ENCODE data around the gene ZNF232. TPM values are rescaled to one million over a fixed set of nuclear protein-coding genes. Genes with fewer than 3 reads are reported as not detected.
"Not testable (repeated sequence)": the region's sequence is repeated elsewhere in the genome, so short reads cannot be mapped to it uniquely, and the experiment has no call there.

The ZNF232 gene
- polyA plus RNA-seq (ENCODE audit: insufficient read length in 3 of 3): 10 to 100 TPM; 21.1 to 25.2 (median 21.5) TPM

- DNase-seq (ENCODE audit: low read depth in 3 of 3, low spot score in 2 of 3): peak; percentile 84 to 91 (median 88)
Observed at GRCh38 chr17:5111402-5112204, at the start of gene ZNF232. ZNF232 (minus strand) TSS chr17:5111878; CDS start chr17:5111822, 56 bp downstream.

- not testable (repeated sequence) for DNase-seq (ENCODE audit: low read depth in 3 of 3, low spot score in 2 of 3)
Observed at GRCh38 chr17:5160702-5161101, 49.0 kb upstream of the ZNF232 start.

GRCh38 chr17:5146122-5146521 is 34.4 kb upstream of the ZNF232 start:
- DNase-seq (ENCODE audit: low read depth in 3 of 3, low spot score in 2 of 3): not testable (repeated sequence)

GRCh38 chr17:5142877-5143276 is 31.2 kb upstream of the ZNF232 start:
- DNase-seq (ENCODE audit: low read depth in 3 of 3, low spot score in 2 of 3): not testable (repeated sequence)

DNA sequence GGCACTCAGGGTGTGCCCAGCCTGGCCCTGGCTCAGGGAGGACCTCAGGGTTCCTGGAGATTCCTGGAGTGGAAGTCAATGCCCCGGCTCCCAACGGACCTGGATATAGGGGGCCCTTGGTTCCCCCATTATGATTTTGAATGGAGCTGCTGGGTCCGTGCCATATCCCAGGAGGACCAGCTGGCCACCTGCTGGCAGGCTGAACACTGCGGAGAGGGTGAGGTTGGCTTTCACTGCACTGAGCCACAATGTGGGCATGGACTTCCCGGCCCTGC is 27.7 kb upstream of the ZNF232 start:
- no peak for DNase-seq (ENCODE audit: low read depth in 3 of 3, low spot score in 2 of 3)

- DNase-seq (ENCODE audit: low read depth in 3 of 3, low spot score in 2 of 3): no peak
Observed at GRCh38 chr17:5138616-5139457, 27.2 kb upstream of the ZNF232 start.

GRCh38 chr17:5138198-5138544 is 26.5 kb upstream of the ZNF232 start:
- not testable (repeated sequence) for DNase-seq (ENCODE audit: low read depth in 3 of 3, low spot score in 2 of 3)

DNA sequence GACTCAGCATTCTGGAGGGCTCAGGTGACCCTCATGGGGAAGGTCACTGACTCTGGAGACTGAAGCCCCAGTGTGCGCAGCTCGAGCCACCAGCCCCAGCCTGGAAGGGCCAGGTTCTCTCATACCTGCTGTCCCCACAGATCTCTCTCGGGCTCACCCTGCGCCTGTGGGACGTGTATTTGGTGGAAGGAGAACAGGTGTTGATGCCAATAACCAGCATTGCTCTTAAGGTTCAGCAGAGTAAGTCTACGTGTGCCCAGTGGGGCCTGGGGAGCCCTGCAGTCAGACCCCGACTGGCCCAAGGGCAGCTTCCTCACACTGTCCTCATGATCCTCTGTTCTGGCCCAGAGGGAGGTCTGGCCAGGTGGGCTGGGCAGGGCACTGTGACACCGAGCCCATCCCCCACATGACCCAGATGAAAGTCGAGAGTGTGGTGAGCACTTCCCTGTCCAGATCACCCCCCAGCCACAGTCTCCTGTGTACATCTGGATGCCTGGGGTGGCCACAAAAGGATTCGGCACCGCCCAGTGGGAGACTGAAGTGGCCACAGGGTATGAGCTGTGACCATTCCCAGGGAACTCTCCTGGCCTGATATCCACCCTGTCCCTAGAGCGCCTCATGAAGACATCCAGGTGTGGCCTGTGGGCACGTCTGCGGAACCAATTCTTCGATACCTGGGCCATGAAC is 26.0 kb upstream of the ZNF232 start:
- not testable (repeated sequence) for DNase-seq (ENCODE audit: low read depth in 3 of 3, low spot score in 2 of 3)

DNA sequence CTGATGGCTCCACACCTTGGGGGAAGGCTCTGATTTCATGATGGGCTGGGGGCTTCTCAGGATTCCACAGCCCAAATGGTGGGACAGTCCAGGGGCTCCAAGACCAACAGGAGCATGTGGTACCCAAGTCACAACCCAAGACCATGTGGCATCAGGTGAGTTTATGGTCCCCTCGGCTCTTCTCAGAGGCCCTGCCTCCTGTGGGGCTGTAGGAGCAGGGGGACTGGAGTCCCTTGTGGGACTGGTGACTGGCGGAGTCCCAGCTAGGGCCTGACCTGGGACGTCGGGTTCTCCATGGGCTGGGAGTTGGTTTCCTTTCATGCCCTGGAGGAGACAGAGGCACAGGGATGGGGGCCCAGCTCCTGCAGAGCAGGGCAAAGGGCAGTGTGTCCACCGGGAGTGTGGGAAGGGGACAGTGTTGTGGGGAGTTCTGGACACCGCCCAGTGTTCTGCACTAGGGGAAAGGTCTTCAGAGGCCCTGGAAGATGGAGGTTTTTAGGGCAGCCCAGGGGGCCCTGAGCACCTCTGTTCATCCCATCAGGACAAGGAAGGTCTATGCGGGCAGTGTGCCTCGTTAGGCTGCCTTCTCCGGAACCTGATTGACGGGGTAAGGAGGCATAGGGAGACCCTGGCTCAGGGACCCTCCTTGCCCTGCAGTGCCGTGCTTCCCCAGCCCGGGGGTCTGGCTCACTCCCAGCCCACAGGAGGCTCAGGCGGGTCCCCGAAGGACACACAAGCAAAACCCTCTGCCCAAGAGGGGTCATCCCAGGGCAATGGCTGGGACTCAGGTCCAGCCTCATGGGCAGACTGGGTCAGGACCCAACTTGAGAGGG is 25.1 kb upstream of the ZNF232 start:
- DNase-seq (ENCODE audit: low read depth in 3 of 3, low spot score in 2 of 3): not testable (repeated sequence)

DNA sequence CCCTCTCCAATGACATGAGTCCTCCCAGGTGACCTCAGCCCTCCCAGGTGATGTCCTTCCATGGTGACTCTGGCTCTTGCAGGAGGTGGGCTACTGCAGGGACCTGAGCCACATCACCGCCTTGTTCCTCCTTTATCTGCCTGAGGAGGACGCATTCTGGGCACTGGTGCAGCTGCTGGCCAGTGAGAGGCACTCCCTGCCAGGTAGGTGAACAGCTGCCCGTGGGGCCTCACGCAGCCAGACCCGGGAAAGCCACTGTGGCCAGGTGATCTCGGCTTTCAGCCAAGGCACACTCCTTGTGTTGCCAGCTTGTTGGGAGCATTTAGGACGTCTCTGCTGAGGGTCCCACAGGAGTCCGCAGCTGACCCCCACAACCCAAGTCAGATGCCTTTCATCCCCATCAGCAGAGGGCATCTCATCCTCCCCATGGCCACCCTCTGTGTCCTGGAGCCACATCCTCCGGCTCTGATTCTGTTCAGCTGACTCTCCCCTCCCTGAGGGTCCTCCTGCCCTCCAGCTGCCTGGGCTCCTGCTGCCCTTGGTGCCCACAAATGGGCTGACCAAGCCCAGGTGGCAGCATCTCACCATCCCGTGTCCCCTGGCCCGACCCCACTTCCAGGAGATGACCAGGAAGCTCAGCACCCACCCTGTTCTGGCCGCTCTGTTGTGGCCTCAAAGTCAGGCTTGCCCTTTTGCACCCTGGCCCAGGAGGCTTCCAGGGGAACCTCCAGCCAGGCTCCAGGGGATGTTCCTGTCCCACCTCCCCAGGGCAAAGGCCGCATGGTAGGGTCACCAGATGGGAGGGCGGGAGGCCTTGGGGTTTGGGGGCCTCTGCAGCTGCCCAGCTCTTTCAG is 24.3 kb upstream of the ZNF232 start:
- DNase-seq (ENCODE audit: low read depth in 3 of 3, low spot score in 2 of 3): no peak

DNA sequence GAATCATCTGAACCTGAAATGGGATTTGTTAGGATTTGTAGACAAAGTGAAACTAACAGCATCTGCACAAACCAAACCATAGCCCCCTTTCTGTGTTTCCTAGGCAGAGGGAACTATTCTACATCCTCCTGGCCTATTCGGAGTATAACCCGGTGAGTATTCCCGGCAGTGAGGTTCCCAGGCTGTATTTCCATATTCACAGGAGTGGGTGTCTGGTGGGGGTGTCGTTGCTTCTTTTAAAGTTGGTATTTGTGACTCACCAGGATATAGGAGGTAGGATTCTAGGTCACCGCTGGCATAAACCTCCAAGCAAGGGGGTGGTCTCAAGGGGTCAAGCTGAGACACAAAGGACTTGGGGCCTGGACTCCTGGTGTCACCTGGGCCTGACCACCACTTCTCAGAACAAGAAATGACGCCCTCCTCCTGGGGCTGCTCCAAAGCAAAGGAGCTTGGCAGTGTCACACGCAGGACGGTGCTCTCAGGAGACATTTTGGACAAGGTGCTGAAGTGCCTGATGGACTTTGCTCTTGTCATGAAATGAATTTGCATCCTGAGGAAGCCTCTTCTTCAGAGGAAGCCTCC is 23.5 kb upstream of the ZNF232 start:
- DNase-seq (ENCODE audit: low read depth in 3 of 3, low spot score in 2 of 3): not testable (repeated sequence)

DNA sequence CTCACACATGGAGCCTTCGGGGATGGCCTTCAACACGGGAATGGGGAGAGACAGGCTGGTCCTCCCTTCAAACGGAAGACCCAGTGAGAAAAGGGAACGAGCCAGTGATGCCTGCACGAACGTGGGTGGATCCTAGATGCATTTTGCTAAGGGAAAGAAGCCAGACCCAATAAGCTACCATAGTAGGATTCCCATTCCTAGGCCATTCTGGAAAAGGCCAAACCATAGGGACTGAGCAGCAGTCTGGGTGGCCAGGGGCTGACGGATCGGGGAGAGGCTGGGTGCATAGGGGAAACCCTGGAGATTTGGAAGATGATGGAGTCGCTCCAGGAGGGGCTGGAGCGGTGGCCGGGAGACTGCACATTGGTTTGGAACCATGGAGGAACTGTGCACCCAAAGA is 22.9 kb upstream of the ZNF232 start:
- not testable (repeated sequence) for DNase-seq (ENCODE audit: low read depth in 3 of 3, low spot score in 2 of 3)

DNA sequence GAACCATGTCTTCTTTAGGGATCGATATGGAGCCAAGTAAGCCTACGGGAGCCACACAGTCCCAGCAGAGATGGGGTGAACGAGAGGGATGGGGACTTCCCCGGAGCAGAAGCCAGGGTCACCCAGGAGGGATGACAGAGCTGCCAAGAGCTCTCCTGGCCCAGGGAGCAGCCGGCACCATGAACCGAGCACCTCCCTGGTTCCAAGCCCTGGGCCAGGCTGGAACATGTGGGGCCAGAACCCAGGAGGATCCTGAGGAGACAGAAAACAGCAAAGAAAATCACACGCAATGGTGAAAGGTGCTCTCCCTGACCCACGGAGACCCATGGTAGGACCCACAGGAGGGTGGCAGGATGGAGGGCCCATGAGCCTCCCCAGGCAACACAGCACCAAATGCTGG is 22.3 kb upstream of the ZNF232 start:
- not testable (repeated sequence) for DNase-seq (ENCODE audit: low read depth in 3 of 3, low spot score in 2 of 3)

DNA sequence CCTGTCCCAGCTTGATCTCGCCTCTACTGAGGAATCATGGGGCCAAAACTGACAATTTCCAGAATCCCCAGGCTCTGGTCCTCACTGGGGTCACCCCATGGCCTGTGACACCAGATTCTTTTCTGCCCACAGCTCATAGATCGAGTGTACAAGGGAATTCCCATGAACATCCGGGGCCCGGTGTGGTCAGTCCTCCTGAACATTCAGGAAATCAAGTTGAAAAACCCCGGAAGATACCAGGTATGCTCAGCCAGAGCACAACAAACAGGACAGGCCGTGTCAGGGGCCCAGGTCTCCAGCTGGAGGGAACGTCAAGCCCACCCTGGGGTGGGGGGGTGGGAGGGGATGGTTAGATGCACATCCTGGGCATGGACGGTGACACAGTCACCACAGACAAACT is 21.6 kb upstream of the ZNF232 start:
- DNase-seq (ENCODE audit: low read depth in 3 of 3, low spot score in 2 of 3): no peak

DNA sequence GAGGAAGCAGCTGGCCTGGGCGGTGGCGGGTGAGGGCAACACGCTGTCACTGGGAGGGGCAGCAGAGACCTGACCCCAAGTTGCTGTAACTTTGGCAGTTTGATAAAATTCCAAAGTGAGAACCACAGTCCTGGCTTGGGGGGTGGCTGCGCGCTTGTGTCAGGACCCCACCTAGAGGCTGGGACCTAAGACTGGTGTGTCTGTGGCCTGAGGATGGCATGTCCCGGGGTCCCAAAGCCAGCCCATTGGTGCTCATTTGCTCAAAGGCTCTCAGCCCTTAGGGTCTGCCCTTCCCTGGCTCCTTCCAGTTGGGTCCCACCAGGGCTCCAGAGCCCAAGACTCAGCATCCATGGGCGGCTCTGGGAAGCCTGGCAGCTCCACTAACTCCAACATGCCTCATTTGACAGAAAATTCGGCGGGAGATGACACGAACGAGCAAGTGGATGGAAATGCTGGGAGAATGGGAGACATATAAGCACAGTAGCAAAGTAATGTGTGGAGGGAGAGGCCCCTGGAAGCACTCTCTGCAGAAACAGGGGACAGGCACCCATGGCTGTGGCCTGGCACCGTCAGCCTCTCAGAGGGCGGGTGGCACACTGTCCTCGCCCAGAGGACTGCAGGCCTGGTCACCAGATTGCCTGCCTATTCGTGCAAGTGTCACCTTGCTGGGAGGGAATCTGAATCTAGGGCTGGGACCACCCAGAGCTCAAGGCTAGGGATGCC is 21.0 kb upstream of the ZNF232 start:
- DNase-seq (ENCODE audit: low read depth in 3 of 3, low spot score in 2 of 3): not testable (repeated sequence)

DNA sequence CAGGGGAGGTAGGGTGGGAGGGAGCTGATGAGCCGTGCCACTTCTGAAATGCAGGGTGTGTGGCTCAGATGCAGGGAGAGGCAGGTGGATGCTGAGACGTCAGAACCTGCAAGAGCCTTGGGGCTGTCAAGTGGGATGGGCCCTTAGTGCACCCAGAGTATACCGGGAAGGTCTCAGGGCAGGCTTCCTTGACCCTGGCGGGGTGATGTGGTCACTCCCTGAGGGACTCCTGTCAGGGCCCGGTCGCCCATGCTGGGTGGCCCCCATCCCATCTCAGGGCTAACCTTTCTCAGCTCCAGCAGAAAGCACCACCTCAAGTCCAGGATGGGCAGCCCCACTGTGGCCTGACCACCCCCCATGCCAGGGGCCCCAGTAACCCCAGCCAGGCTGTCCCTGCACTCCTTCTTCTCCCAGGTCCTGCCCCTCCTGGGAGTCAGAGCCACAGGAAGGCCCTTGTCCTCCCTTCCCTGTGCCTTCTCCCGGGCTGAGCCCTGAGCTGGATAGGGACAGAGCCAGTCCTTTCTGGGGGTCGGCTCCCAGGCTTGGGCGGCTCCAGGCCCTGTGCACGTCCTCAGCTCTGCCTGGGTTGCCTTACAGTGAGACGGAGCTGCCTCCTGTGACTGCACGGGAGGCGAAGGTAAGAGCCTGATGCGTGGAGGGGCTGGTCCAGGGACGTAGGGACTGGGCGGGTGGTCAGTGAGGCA is 20.3 kb upstream of the ZNF232 start:
- DNase-seq (ENCODE audit: low read depth in 3 of 3, low spot score in 2 of 3): not testable (repeated sequence)

GRCh38 chr17:5131146-5131715 is 19.6 kb upstream of the ZNF232 start:
- DNase-seq (ENCODE audit: low read depth in 3 of 3, low spot score in 2 of 3): no peak

DNA sequence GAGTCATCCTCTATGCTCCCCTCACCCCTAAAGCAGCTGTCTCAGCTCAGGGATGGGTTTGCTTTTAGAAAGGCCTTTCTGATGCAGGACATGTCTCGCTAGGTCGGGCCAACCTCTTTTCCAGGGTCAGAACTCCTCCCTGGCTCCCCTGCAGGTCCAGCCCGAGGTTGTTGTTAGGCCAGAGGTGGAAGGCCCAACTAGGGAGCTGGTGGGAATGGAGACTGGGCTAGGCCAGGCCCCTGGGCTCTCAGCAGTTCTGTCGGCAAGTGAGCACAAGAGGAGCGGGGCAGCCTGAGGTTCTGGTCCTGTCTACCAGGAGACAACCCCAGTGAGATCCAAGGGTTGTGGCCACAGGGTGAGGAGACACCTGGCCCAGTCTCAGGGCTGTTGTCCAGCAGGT is 19.0 kb upstream of the ZNF232 start:
- DNase-seq (ENCODE audit: low read depth in 3 of 3, low spot score in 2 of 3): not testable (repeated sequence)
